HG03280 (cell line): ENCODE measurements around the gene KCNA10.
"Not testable (repeated sequence)": the region's sequence is repeated elsewhere in the genome, so short reads cannot be mapped to it uniquely, and the experiment has no call there.

Experiments used
- ATAC-seq: cut with Tn5 transposase; IDR thresholded peaks from one replicate; pipeline ENCODE4 v1.9.1; 2021; ENCODE audit warnings: mild to moderate bottlenecking, moderate library complexity; ENCODE audit not compliant: unreplicated experiment

The KCNA10 gene

DNA sequence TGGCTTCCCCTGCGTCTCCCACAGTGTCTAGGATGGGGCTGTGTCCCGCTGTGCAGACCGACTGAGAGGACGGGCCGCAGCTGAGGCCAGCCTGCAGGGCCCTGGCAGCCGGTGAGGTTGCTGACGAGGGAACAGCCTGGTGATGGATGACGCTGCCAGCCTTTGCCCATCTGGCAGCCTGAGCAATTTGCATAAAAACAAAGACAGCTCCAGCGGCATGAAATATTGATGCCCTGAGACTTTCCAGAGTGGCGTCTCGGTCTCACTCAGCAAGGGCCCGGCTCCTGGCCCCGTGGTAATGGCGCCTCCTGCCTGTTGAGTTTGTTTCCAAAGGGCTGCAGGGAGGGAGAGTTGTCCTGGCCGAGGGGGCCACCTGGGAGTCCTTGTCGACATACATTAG, 19.1 kb upstream of the KCNA10 start:
- ATAC-seq, result no peak

DNA sequence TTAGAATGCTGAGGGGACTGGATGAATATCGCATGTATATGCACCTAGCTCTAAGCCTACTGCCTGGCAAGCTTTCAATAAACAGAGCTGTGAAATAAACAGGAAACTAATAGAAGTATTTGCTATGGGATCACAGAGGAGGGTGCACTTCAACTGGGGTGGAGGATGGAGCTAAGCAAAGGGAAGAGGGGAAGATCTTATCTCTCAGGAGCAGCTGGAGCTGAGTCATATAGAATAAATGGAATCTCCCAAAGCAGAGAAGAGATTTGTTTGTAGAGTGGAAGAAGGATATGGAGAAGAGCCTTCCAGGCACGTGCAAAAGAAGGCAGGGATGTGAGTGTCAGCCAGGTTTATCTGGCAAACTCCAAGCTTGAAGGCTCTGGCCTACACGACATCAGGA, 17.0 kb upstream of the KCNA10 start:
- no peak for ATAC-seq

DNA sequence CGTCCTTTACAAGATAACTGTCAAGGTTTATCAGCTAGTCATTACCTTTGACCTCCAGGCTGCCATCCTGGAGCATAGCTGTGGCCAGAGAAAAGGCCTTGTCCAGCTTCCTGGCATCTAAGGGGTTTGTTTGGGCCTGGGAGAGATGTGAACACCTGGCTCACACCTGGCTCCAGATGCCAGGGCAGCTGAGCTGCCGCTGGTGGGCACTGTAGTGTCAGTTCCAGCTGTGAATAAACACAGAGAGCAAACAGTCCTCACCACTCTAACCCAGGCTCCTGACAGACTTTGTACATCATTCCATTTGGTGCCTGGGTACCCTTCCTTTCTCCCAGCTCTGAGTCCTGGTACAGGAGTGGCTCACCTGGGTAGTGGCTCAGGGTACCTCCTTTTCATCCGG, 14.3 kb upstream of the KCNA10 start:
- no peak for ATAC-seq

DNA sequence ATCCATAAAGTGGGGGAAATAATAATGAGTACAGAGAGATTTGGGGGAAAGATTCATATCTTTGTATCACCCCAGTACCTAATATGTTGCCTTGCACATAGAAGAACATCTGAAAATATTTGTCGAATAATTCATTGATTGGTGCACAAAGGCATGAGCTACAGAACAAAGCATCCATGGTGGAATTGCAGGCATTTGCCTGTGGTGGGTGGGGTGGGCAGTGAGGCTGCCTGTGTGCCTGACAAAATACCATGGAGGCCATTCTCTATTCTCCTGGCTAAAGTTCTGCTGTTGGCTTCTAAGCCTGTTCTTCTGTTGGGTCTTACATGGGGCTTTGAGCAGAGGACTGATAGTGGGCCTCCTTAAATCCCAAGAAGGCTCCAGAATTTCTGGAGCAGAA, 10.0 kb upstream of the KCNA10 start:
- no peak for ATAC-seq

DNA sequence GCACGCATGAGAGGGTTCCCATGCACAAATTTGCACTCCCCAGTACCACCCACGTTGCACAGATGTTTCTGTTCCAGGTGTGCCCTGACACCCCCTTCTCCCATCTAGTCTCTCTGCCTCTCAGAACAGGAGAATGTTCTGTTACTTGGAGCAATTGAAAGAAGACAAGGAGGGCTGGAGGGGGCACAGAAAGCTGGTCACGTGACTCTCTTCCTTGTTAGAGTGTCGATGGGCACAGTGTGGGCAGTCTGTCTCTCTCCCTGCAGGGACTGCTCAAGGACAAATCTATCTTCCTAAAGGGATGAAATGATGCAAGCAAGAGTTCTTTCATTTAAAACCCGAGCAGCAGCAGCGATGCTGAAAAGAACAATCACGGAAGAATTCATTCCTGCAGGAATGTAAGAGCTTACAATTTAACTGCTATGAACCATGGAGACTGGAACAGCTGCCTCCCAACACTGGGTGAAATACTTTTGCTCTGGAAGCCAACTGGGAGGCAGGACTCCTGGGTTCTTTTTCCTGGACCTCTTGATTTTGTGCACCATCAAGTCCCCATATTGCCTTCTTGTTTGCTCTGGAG, 7.3 kb upstream of the KCNA10 start:
- ATAC-seq, result no peak

DNA sequence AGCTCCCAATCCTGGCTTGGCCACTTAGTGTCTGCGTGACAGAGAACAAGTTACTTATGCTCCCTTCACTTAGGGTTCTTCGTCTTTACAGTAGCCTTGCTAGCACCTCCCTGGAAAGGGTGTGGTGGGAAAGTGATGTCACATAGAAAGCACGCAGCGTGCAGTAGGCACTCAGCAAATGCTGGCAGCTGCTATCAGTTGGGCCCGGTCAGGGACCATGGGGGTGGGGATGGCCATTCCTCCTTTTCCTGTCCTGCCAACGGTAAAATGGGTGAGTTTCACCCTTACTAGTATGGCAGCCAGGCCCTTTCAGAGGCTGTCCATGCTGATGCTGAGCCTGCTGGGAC, 6.2 kb upstream of the KCNA10 start:
- ATAC-seq, result no peak

DNA sequence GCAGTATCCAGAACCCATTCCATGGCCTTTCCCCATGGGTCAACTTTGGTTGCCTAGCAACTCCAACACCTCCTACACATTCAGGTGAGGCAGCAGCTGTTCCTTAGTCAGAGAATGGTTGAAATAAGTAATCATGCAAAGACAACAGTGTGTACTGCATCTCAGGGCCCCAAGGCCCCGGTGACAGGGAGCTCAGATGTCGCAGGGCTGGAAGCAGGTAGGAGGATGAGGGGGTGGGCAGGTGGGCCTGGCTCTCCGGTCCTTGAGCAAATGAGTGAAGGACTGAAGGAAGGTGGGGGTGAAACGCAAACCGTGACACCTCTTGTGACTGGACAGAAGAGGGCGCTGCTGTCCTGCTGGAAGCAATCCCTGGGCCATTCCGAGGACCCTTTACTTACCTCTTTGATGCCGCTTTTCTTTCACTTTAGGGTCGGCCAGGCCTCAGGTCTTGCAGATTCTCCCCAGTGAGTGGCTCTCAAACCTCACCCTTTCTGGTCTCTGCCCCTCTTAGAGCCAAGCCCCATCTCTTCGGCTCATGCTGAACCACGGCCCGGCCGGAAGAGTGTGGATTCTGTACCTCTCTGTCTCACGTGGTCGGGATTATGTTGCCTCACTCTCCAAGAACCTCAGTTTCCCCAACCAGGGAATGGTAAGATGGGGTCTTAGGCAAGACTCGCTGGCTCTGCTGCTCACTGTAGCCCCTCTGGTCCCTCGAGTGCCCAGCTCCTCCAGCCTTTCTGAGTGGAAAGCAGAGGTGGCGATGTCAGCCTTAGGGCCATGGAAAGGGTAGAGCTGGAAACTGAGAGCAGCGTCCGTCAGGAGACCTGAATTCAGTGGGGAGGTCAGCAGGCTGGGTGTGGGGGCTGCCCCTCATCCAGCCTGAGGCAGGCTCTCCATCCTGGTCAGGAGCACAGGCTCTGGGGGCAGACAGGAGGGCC, 5.6 kb upstream of the KCNA10 start:
- ATAC-seq, result no peak

DNA sequence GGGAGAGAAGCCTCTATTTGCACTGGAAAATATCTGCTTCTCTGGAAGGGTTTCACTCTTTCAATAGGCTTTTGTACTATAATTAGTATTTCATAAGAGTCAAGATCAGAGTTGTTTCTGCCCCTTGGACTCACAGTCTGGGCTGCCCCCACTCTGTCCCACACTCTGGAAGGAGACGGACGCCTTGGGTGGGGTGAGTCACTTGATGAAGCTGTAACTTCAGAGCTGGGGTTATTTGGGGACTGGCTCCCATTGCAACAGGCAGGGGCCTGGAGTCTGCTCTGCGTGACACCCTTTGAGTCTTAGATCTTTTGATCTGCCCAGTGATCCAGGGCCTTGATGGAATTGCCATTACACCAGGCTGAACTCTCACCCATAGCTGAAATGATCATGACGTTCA, 4.0 kb upstream of the KCNA10 start:
- ATAC-seq, result no peak

DNA sequence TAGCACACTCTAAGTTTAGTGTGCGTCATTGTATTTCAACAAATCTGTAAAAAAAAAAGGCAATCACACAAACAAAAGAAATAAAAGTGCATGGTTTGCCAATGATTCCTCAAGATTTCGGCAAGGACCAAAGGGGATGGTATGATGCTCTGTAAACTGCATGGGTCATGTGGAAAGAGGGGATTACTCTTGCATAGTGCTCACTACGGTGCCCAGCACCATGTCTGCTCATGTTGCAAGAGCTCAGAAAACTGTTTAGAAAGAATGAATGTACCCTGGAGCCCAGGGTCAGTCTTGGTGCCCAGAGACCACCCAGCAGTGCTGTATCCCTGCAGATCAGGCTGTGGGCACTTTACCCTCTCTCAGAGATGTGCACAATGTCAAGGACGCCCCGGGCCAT, 3.6 kb upstream of the KCNA10 start:
- no peak for ATAC-seq

DNA sequence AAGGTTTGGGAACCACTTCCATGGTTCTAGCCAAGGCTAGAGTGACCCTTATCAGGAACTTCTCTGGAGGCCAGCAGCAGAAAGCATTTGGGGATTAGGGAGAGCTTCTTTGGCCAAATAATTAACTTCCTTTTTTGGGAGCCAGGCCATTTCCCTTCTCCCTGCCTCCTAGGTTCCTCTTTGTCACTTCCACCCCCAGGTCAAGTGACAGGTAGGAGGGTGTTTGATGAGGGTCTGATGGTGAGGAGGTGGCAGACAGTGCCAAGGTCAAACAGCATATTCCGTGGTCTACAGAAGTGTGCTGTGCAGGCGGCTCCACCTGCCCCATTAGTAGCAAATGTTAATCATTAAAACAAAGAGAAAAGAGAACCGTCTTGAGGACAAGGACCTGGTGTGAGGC, 1.9 kb upstream of the KCNA10 start:
- no peak for ATAC-seq

DNA sequence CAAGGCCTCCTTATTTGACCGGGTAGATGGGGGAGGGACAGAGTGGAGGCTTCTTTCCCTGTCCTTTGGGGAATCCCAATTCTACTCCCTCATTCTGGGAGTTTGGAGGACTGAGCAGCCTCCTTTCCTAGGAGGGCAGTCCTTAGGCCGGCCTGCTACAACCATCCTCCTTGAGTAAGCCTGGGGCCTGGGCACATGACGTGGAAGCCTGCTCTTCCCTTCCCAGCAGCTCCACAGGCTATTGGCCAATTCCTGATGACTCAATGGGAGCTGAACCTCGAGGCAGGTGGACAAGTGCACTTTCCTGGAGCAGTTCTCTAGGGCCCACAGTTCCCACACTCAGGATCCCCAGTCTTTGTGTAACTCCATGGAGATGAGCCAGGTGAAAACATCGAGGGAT, 3.1 kb downstream of the KCNA10 start:
- ATAC-seq, result no peak

DNA sequence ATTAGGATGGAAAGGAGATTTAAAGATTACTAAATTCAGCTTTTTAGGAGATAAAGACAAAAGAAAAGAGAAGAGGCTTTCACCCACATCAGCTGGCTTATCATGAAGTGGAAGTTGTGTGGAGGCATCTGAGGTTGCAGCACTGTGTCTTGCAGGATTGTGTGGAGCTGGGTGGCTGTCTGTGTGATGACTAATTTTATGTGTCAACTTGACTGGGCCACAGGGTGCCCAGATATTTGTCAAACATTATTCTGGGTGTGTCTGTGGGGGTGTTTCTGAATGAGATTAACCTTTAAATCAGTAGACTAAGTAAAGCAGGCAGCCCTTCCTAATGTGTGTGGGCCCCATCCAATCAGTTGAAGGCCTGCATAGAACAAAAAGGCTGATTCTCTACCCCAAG, 3.9 kb downstream of the KCNA10 start:
- ATAC-seq, result no peak

DNA sequence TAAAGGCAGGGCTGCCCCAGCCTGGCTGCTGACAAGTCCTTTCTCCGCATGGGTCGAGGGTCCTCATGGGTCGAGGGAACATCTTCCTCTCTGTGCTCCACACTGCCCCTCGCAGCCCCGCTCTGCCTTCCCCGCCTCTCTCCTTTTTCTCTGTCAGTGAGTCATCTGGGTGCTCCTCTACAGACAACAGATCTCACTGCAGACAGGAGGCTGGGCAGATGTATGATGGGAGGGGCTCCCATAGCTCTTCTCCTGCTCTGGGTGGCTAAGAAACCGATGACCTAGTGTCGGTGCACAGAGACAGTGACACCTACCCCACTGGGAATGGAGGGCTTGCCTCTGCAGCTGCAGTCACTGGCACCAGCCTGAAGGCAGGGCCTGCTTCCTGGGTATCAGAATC, 5.5 kb downstream of the KCNA10 start:
- ATAC-seq, result no peak

DNA sequence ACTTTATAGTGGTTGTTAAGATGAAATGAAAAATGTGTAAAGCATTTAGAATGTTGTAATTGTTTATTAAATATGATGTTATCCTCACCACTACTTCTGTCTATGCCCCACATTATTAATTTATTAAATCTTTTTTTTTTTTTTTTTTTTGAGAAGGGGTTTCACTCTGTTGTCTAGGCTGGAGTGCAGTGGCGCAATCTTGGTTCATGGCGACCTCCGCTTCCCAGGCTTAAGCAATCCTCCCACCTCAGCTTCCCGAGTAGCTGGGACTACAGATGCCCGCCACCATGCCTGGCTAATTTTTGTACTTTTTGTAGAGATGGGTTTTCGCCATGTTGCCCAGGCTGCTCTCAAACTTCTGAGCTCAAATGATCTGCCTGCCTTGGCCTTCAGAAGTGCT, 7.5 kb downstream of the KCNA10 start:
- no peak for ATAC-seq

DNA sequence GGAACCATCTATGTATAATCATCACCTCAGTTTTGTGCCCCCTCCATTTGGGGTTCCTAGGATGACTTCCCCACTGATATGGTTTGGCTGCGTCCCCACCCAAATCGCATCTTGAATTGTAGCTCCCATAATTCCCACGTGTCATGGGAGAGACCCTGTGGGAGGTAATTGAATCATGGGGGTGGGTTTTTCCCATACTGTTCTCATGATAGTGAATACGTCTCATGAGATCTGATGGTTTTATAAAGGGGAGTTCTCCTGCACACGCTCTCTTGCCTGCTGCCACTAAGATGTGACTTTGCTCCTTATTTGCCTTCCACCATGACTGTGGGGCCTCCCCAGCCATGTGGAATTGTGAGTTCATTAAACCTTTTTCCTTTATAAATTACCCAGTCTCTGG, 8.1 kb downstream of the KCNA10 start:
- not testable (repeated sequence) for ATAC-seq

DNA sequence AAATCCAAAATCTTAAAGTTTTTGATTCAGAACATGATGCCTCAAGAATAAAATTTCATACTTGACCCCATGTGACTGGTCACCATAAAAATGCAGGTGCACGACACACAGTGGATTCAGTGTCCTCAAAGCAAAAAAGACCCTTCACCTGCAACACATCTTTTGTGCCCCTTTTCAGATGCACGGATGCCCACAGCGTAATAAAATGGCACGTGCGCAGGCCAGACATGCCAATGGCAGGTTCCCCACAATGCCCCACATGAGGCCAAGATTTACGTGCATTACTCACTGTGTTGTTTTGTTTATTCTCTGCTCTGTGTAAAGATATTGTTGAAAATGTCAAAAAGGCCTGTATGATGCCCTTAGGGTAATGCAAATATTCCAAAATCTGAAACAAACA, 9.3 kb downstream of the KCNA10 start:
- no peak for ATAC-seq

DNA sequence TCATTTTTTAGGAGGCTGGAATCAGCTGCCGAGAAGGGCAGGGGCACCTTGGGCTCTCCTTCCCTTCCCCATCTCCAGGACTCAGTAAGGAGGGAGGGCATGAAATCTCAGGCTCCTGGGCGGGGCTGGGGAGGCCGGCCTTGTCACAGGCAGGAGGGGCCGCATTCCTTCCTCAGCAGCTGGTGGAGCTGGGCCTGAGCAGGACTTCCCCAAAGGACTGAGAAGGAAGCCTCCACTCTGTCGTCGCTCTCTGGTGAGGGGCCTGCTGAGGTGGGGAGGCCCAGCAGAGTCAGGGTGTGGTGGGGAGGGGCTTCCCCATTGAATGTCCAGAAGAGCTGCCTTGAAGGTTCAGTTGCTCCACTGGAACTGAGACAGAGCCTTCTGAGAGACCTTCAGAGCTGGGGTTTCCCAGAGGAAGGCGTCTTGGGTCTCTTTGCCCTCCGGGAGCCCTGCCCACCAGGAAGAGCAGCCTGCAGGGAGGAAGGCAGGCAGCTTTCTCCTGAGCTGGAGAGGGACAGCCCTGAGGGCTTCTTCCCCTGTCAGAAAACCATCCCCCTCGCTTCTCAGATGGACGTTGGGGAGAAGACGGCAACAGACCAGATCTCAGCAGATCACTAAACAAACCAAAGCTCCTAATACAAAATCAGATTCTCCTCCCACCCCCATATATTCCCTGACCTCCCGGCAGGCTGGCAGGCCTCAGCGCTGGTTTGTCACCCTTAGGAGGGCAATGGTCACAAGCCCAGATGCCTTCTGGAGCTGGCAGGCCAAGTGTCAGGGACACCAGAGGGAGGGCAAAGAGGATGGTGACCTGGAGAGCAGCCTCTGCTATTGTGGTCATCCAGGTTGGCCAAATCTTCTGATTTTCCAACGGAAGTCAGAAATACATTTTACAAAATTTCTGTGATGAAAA, 10.7 kb downstream of the KCNA10 start:
- no peak for ATAC-seq

DNA sequence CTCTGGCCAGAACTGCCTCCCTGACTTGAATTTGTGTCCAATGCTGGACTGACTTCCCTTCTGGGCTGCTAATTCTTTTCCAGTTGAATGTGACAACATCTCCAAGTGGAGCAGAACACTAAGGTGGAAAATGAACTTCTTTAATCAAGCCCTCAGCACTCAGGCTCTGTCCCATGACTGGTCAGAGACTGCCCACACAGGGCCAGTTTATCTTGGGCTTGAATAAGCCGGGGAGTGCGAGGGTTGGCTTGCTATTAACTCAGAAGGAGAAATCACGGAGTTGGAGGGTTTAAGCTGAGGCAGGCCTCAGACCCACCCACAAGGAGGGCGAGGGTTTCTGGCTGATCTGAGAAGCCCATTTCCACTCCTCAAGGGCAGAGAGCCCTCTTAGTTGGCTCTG, 12.4 kb downstream of the KCNA10 start:
- ATAC-seq, result no peak

DNA sequence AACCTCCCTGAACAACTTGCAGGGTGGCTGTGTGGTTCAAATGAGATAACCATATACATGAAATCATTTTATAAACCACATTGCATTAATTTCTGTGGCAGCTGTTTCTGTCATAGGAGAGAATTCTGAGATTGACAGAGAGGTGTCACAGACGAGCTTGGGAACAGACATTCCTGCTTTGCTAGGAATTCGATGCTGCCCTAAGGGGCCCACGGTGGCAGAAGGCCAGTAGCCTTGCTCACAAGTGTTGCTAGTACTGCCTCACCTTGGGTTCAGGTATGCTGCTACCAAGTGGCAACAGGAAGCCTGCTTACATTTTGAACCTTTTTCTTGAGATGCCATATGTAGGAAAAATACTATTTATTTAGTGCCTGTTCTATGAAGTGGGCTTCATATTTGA, 13.4 kb downstream of the KCNA10 start:
- ATAC-seq, result no peak

DNA sequence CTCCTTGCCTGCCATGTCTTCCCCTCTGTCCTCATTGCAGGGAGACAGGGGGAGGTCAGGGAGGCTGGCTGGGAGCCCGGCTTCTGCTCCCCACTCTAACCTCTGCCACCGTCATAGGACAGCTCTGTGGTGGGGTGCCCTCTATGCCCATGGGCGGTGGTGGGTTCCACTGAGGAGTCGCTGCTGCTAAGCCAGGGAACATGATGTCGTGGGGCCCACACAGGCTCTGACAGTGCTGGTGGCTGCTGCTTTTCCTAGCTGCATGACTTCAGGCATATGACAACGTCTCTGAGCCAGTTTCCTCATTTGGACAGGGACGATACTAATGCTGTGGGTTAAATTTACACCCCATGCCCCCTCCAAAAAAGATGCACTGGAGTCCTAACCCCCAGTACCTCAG, 14.7 kb downstream of the KCNA10 start:
- no peak for ATAC-seq

DNA sequence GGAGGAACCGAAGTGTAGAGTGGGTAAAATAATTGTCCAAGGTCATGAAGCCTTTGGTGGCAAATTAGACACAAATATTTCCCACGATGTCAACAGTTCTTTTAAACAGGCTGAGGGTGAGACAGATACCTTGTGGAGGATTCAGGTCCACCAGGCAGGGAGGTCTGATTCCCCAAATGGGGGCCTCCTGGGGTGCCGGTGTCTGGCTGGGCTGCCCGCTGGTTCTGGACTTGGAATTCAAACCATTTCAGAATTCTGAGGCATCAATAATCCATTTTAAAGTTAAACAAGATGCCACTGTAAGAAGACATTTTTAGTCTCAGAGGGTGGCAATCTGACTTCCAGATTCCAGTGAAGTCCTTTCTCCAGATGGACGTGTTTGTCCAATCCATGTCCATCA, 15.5 kb downstream of the KCNA10 start:
- no peak for ATAC-seq
